Mucosa of descending colon (tissue), 3 donors: ENCODE measurements around the gene BAIAP2. TPM values are rescaled to one million over a fixed set of nuclear protein-coding genes. Genes with fewer than 3 reads are reported as not detected.

Experiments used
- ATAC-seq: fragments of 200-7000 bp; cut with Tn5 transposase; one replicate; pipeline ENCODE4 v1.9.1; 2020; ENCODE audit warnings: mild to moderate bottlenecking, moderate library complexity
- DNase-seq, 3 donors: peaks; one replicate each; pipeline ENCODE4 v3.0.0-alpha.2; 2020
- H3K36me3 ChIP-seq: fragments of 200-600 bp; one replicate; pipeline ENCODE4 v1.8.0; 2021; ENCODE audit warnings: low read depth, mild to moderate bottlenecking
- H3K4me1 ChIP-seq: fragments of 200-600 bp; one replicate; pipeline ENCODE4 v1.8.0; 2021; ENCODE audit warnings: low read depth, mild to moderate bottlenecking
- H3K4me3 ChIP-seq: fragments of 200-600 bp; one replicate; pipeline ENCODE4 v1.8.0; 2021; ENCODE audit warnings: mild to moderate bottlenecking
- H3K9me3 ChIP-seq: fragments of 200-600 bp; one replicate; pipeline ENCODE4 v1.8.0; 2021; ENCODE audit warnings: mild to moderate bottlenecking
- intact Hi-C, 2 donors: fragments of 100-400 bp; cut with DNase I in 1 of 2; cut with micrococcal nuclease in 1 of 2; formaldehyde crosslinking; loops; one replicate each; pipeline versions ENCODE4 v1.11.0 to v1.11.1; 2022; cut with DNase I, micrococcal nuclease
- total RNA-seq, 3 donors: library from RNA; stranded (reverse); fragmentation: NEBNext Ultra II Directional in 2 of 3; extraction: Animal tissue kit (Norgen Biotek cat#: 25700) in 2 of 3; gene quantifications; one replicate each; pipeline versions ENCODE4 v1.2.1 to v1.2.4, GENCODE V29; 2021 to 2023
- TF ChIP-seq, protein P1 (sequence below): fragments of 200-600 bp; IDR thresholded peaks from one replicate; pipeline ENCODE4 v1.8.0; 2022; ENCODE audit warnings: antibody characterized with exemption, mild to moderate bottlenecking
- donor health status: DM: no; HTN: no; CAD: no; lungs with moderate emphysema.
- donor health status: DM: no; HTN: no; CAD: no.
- donor health status: DM: no; HTN: yes; CAD: no.

BAIAP2 gene
- total RNA-seq, 3 donors from 2014 or later: 11.6 to 76.7 (median 19.4) TPM

- Histone ChIP-seq H3K4me1 (peaks cover 5% of the 10 kb centered on the region), H3K36me3 (no peaks in the 10 kb centered on the region), H3K4me3 (no peak overlapping the region), H3K9me3 (no peaks in the 10 kb centered on the region)
- intact Hi-C loops: no loop called here
- no peak for DNase-seq
- TF ChIP-seq, protein P1, sequence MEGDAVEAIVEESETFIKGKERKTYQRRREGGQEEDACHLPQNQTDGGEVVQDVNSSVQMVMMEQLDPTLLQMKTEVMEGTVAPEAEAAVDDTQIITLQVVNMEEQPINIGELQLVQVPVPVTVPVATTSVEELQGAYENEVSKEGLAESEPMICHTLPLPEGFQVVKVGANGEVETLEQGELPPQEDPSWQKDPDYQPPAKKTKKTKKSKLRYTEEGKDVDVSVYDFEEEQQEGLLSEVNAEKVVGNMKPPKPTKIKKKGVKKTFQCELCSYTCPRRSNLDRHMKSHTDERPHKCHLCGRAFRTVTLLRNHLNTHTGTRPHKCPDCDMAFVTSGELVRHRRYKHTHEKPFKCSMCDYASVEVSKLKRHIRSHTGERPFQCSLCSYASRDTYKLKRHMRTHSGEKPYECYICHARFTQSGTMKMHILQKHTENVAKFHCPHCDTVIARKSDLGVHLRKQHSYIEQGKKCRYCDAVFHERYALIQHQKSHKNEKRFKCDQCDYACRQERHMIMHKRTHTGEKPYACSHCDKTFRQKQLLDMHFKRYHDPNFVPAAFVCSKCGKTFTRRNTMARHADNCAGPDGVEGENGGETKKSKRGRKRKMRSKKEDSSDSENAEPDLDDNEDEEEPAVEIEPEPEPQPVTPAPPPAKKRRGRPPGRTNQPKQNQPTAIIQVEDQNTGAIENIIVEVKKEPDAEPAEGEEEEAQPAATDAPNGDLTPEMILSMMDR: no peak
- no peak for ATAC-seq
These were observed 88.4 kb downstream of the BAIAP2 start for GRCh38 chr17:81123052-81124048.

GRCh38 chr17:81124377-81124776 is 89.4 kb downstream of the BAIAP2 start:
- H3K36me3 ChIP-seq: no peaks in the 10 kb centered on the region
- no peak overlapping the region for H3K4me3 ChIP-seq
- TF ChIP-seq, protein P1: no peak
- H3K9me3 ChIP-seq: no peaks in the 10 kb centered on the region
- no peak for DNase-seq
- ATAC-seq: no peak
- peaks cover 2% of the 10 kb centered on the region for H3K4me1 ChIP-seq
- intact Hi-C loops: no loop called here

- intact Hi-C loops: no loop called here
- ATAC-seq (no peak), DNase-seq (no peak)
- TF ChIP-seq, protein P1: no peak
- H3K4me1 ChIP-seq: no peaks in the 10 kb centered on the region
- H3K9me3 ChIP-seq: no peaks in the 10 kb centered on the region
- H3K4me3 ChIP-seq: no peak overlapping the region
- no peaks in the 10 kb centered on the region for H3K36me3 ChIP-seq
These were observed 90.7 kb downstream of the BAIAP2 start for GRCh38 chr17:81125573-81126081.

GRCh38 chr17:81126281-81127132 is 91.6 kb downstream of the BAIAP2 start:
- Histone ChIP-seq H3K36me3 (no peaks in the 10 kb centered on the region), H3K9me3 (no peaks in the 10 kb centered on the region), H3K4me1 (no peaks in the 10 kb centered on the region), H3K4me3 (no peak overlapping the region)
- DNase-seq (no peak), ATAC-seq (no peak)
- TF ChIP-seq, protein P1: no peak
- intact Hi-C loops: no loop called here

DNA sequence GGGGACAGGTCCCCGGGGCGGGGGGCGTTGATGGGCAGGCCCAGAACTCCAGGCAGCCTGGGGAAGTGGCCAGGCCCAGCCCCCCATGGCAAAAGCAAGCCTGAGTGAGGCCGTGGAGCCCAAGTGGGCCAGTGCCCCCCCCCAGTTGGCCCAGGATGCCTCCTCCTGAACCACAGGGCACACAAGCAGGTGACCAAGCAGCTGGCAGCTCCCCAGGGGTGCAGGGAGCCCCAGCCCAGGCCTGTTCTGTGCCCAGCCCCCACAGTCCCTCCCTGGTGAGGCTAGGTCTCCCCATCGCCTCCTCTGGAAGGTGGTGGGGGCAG is 92.1 kb downstream of the BAIAP2 start:
- Histone ChIP-seq H3K4me1 (peaks cover 3% of the 10 kb centered on the region), H3K9me3 (no peaks in the 10 kb centered on the region), H3K36me3 (no peaks in the 10 kb centered on the region), H3K4me3 (no peak overlapping the region)
- no peak for ATAC-seq
- intact Hi-C loops: no loop called here
- DNase-seq: no peak
- TF ChIP-seq, protein P1: no peak
